Activated naive CD4-positive, alpha-beta T cell treated with anti-CD3 and anti-CD28 coated beads for 36 hours (primary cell): Measurements from ENCODE around the gene AUTS2. TPM values are rescaled to one million over a fixed set of nuclear protein-coding genes. Genes with fewer than 3 reads are reported as not detected.

Source experiments
- CTCF ChIA-PET: fragments of 350-600 bp; sonication (Branson Sonifier 250); formaldehyde crosslinking; loops from one replicate; lab custom pipeline; 2021; ENCODE audit warnings: antibody characterized with exemption; lab: Charles Lee
- DNase-seq: peaks from one replicate; pipeline ENCODE4 v3.0.0-alpha.2; 2020
- H3K27ac Mint-ChIP-seq: one replicate; pipeline ENCODE4 v1.8.0; 2021; ENCODE audit warnings: mild to moderate bottlenecking, mixed read lengths
- H3K27me3 Mint-ChIP-seq: one replicate; pipeline ENCODE4 v1.8.0; 2021; ENCODE audit warnings: low read depth, mixed read lengths
- H3K36me3 Mint-ChIP-seq: one replicate; pipeline ENCODE4 v1.8.0; 2021; ENCODE audit warnings: low read depth, mixed read lengths
- H3K4me1 Mint-ChIP-seq: one replicate; pipeline ENCODE4 v1.8.0; 2021; ENCODE audit warnings: low read depth, mixed read lengths
- H3K4me3 Mint-ChIP-seq: one replicate; pipeline ENCODE4 v1.8.0; 2021; ENCODE audit warnings: mild to moderate bottlenecking, moderate library complexity, mixed read lengths
- H3K9me3 Mint-ChIP-seq: one replicate; pipeline ENCODE4 v1.8.0; 2021; ENCODE audit warnings: mixed read lengths
- intact Hi-C: fragments of 100-400 bp; cut with micrococcal nuclease; formaldehyde crosslinking; loops from one replicate; pipeline ENCODE4 v1.15.1; 2023
- total RNA-seq, 2 experiments: library from RNA; stranded (reverse); gene quantifications; one replicate each; pipeline ENCODE4 v1.2.3, GENCODE V29; 2021

The AUTS2 gene
- total RNA-seq, 2 experiments from 2014 or later = 0.79 to 1.1 TPM

GRCh38 chr7:70665997-70666396 lies 1067.7 kb downstream of the AUTS2 start:
- intact Hi-C loops = loop anchor here (10.0 kb wide), 1 partner anchor 211 kb away; no protein-coding TSS in a partner anchor
- no peaks in the 10 kb centered on the region for H3K9me3 Mint-ChIP-seq
- peaks cover 4% of the 10 kb centered on the region for H3K27me3 Mint-ChIP-seq
- DNase-seq = no peak
- CTCF ChIA-PET = no interaction called here
- H3K36me3 Mint-ChIP-seq = no peaks in the 10 kb centered on the region
- no peaks in the 10 kb centered on the region for H3K4me1 Mint-ChIP-seq
- no peak overlapping the region for H3K4me3 Mint-ChIP-seq
- no peak overlapping the region for H3K27ac Mint-ChIP-seq

GRCh38 chr7:70667406-70667805 lies 1069.1 kb downstream of the AUTS2 start:
- Mint-ChIP-seq H3K27me3 (peaks cover 4% of the 10 kb centered on the region), H3K36me3 (no peaks in the 10 kb centered on the region), H3K27ac (no peak overlapping the region), H3K4me1 (no peaks in the 10 kb centered on the region), H3K4me3 (no peak overlapping the region), H3K9me3 (no peaks in the 10 kb centered on the region)
- CTCF ChIA-PET = no interaction called here
- intact Hi-C loops = loop anchor here (10.0 kb wide), 1 partner anchor 213 kb away; no protein-coding TSS in a partner anchor
- DNase-seq = no peak

- no peak overlapping the region for H3K27ac Mint-ChIP-seq
- no peaks in the 10 kb centered on the region for H3K36me3 Mint-ChIP-seq
- CTCF ChIA-PET = no interaction called here
- peaks cover 4% of the 10 kb centered on the region for H3K27me3 Mint-ChIP-seq
- no peaks in the 10 kb centered on the region for H3K9me3 Mint-ChIP-seq
- no peak overlapping the region for H3K4me3 Mint-ChIP-seq
- no peaks in the 10 kb centered on the region for H3K4me1 Mint-ChIP-seq
- intact Hi-C loops = loop anchor here (10.0 kb wide), 1 partner anchor 214 kb away; no protein-coding TSS in a partner anchor
- DNase-seq = no peak
These were observed 1070.5 kb downstream of the AUTS2 start for GRCh38 chr7:70668606-70669358.

- Mint-ChIP-seq H3K4me3 (no peak overlapping the region), H3K4me1 (no peaks in the 10 kb centered on the region), H3K27me3 (peaks cover 4% of the 10 kb centered on the region), H3K27ac (no peak overlapping the region), H3K36me3 (no peaks in the 10 kb centered on the region), H3K9me3 (no peaks in the 10 kb centered on the region)
- no peak for DNase-seq
- intact Hi-C loops = loop anchor here (10.0 kb wide), 1 partner anchor 215 kb away; no protein-coding TSS in a partner anchor
- CTCF ChIA-PET = interaction anchor here (0.5 kb wide), 1 partner anchor 59 kb away, joined by 3 read pairs; no protein-coding TSS in a partner anchor
These were observed 1071.6 kb downstream of the AUTS2 start for GRCh38 chr7:70669854-70670253.

- Mint-ChIP-seq H3K4me1 (no peaks in the 10 kb centered on the region), H3K27me3 (peaks cover 4% of the 10 kb centered on the region), H3K27ac (no peak overlapping the region), H3K9me3 (no peaks in the 10 kb centered on the region), H3K36me3 (no peaks in the 10 kb centered on the region), H3K4me3 (no peak overlapping the region)
- DNase-seq = no peak
- CTCF ChIA-PET = interaction anchor here (0.5 kb wide), 1 partner anchor 59 kb away, joined by 3 read pairs; no protein-coding TSS in a partner anchor
- intact Hi-C loops = no loop called here
These were observed 1072.0 kb downstream of the AUTS2 start for GRCh38 chr7:70670288-70670687.

GRCh38 chr7:70673778-70674570 lies 1075.7 kb downstream of the AUTS2 start:
- DNase-seq = no peak
- CTCF ChIA-PET = no interaction called here
- H3K27ac Mint-ChIP-seq = no peak overlapping the region
- H3K4me1 Mint-ChIP-seq = peaks cover 5% of the 10 kb centered on the region
- no peaks in the 10 kb centered on the region for H3K9me3 Mint-ChIP-seq
- no peaks in the 10 kb centered on the region for H3K36me3 Mint-ChIP-seq
- peaks cover 8% of the 10 kb centered on the region for H3K27me3 Mint-ChIP-seq
- intact Hi-C loops = no loop called here
- no peak overlapping the region for H3K4me3 Mint-ChIP-seq

GRCh38 chr7:70674571-70675010 lies 1076.3 kb downstream of the AUTS2 start:
- H3K4me3 Mint-ChIP-seq = no peak overlapping the region
- H3K9me3 Mint-ChIP-seq = no peaks in the 10 kb centered on the region
- no peaks in the 10 kb centered on the region for H3K36me3 Mint-ChIP-seq
- CTCF ChIA-PET = no interaction called here
- intact Hi-C loops = no loop called here
- H3K27me3 Mint-ChIP-seq = peaks cover 8% of the 10 kb centered on the region
- H3K4me1 Mint-ChIP-seq = peaks cover 8% of the 10 kb centered on the region
- no peak for DNase-seq
- no peak overlapping the region for H3K27ac Mint-ChIP-seq

- H3K36me3 Mint-ChIP-seq = no peaks in the 10 kb centered on the region
- H3K4me1 Mint-ChIP-seq = peaks cover 12% of the 10 kb centered on the region
- H3K9me3 Mint-ChIP-seq = no peaks in the 10 kb centered on the region
- DNase-seq = no peak
- CTCF ChIA-PET = no interaction called here
- no peak overlapping the region for H3K27ac Mint-ChIP-seq
- peaks cover 4% of the 10 kb centered on the region for H3K27me3 Mint-ChIP-seq
- intact Hi-C loops = no loop called here
- H3K4me3 Mint-ChIP-seq = no peak overlapping the region
These were observed 1078.0 kb downstream of the AUTS2 start for GRCh38 chr7:70676243-70676642.

GRCh38 chr7:70678621-70679251 lies 1080.5 kb downstream of the AUTS2 start:
- H3K9me3 Mint-ChIP-seq = no peaks in the 10 kb centered on the region
- H3K27me3 Mint-ChIP-seq = peaks cover 4% of the 10 kb centered on the region
- no peak overlapping the region for H3K27ac Mint-ChIP-seq
- intact Hi-C loops = no loop called here
- peaks cover 23% of the 10 kb centered on the region for H3K4me1 Mint-ChIP-seq
- CTCF ChIA-PET = no interaction called here
- H3K36me3 Mint-ChIP-seq = no peaks in the 10 kb centered on the region
- no peak overlapping the region for H3K4me3 Mint-ChIP-seq
- DNase-seq = no peak

- Mint-ChIP-seq H3K9me3 (no peaks in the 10 kb centered on the region), H3K36me3 (no peaks in the 10 kb centered on the region), H3K4me3 (no peak overlapping the region), H3K27ac (no peak overlapping the region), H3K4me1 (peaks cover 23% of the 10 kb centered on the region), H3K27me3 (peaks cover 5% of the 10 kb centered on the region)
- no peak for DNase-seq
- intact Hi-C loops = no loop called here
- CTCF ChIA-PET = no interaction called here
These were observed 1081.4 kb downstream of the AUTS2 start for GRCh38 chr7:70679661-70680060.

GRCh38 chr7:70680306-70680705 lies 1082.0 kb downstream of the AUTS2 start:
- Mint-ChIP-seq H3K4me1 (peaks cover 23% of the 10 kb centered on the region), H3K36me3 (no peaks in the 10 kb centered on the region), H3K4me3 (no peak overlapping the region), H3K27me3 (peaks cover 6% of the 10 kb centered on the region), H3K9me3 (no peaks in the 10 kb centered on the region), H3K27ac (no peak overlapping the region)
- intact Hi-C loops = no loop called here
- DNase-seq = no peak
- CTCF ChIA-PET = no interaction called here

- H3K27ac Mint-ChIP-seq = no peak overlapping the region
- peaks cover 6% of the 10 kb centered on the region for H3K27me3 Mint-ChIP-seq
- CTCF ChIA-PET = no interaction called here
- H3K4me1 Mint-ChIP-seq = peaks cover 23% of the 10 kb centered on the region
- no peak for DNase-seq
- no peak overlapping the region for H3K4me3 Mint-ChIP-seq
- H3K9me3 Mint-ChIP-seq = no peaks in the 10 kb centered on the region
- H3K36me3 Mint-ChIP-seq = no peaks in the 10 kb centered on the region
- intact Hi-C loops = no loop called here
These were observed 1082.6 kb downstream of the AUTS2 start for GRCh38 chr7:70680743-70681468.
